DMS79 treated with DMSO at 0.1 percent for 48 hours (cell line): ENCODE measurements around the gene ALOX5AP.
"Not testable (repeated sequence)": the region's sequence is repeated elsewhere in the genome, so short reads cannot be mapped to it uniquely, and the experiment has no call there.

Source experiments
- DNase-seq: peaks from one replicate; lab custom pipeline; 2025; lab: John Stamatoyannopoulos, UW

The ALOX5AP gene

DNA sequence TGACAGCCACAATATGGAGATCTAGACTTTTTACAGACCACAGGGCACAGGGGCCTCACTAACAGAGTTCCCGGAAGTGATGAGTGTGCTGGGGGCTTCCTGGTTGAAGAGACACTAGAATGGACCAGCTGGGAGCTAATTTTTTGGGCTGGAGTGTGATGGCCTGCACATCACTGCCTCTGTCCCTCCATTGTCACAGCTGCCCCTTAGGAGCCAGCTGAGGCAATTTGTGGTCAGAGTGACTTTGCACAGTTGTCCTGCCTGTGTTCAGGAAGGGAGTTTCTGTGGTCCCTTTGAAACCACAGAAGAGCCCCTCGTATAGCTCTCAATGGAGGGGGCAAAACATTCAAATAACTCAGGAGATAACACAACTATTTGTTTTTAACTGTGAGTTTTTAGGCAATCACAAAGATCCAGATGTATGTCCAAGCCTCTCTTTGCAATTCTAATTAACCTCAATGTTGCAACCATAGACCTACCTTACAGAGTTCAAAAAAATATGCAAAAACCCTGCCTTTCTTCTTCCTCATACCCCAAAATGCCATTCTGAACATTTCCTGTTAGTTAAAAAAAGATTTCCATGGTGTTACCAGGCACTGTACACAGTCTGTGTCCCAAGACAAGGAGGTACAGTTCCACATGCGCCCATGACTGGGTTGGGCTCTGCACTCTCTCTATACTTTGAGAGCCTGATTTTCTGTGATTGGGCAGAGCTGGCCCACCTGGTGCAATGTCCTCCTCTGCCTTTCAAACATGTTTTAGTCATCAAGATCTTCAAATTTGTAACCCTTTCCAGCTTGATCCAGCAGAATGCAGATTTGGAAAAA, 2.4 kb downstream of the ALOX5AP start:
- no peak for DNase-seq

DNA sequence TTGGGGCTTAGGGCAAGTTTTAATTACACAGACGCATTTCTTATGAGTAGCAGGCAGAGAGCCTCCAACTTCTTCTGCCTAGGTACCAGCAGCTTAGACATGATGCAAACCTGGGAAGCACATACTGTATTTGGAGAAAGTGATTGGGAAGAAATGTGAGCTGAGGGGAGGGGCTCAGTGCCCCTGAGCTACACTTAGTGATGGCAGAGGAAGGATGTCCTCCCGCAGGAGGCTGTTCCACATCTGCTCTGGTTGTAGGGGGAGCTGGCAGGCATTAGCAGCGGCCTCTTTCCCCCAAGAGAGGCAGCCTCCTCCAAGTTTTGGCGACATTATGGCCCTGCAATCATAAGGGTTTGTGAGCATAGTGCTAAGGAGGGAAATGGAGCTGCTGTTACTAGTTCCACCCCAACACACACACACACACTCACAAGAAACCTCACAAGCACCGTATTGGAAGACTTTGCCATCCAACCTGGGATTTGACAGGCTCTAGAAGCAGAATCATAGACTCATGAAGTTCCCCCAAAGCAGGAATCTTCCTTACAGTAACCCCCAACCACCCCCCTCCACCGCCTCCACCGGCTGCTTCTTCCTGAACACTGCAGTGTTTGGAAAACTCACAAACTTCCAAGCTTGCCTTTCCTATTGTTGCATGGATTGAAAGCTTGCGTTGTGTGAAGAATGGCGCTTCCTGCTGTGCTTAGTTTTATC, 3.3 kb downstream of the ALOX5AP start:
- no peak for DNase-seq

DNA sequence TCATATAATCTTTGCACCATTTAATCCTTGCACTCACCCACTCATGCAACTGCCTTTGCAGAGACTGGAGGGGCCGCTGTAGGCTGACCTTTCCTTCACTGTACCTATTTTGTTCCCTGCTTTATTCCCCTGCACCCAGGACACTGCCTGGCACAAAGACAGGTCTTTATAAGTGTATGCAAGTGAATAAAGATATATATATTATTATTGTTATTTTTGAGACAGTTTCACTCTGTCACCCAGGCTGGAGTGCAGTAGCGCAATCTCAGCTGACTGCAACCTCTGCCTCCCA, 3.8 kb downstream of the ALOX5AP start:
- no peak for DNase-seq

DNA sequence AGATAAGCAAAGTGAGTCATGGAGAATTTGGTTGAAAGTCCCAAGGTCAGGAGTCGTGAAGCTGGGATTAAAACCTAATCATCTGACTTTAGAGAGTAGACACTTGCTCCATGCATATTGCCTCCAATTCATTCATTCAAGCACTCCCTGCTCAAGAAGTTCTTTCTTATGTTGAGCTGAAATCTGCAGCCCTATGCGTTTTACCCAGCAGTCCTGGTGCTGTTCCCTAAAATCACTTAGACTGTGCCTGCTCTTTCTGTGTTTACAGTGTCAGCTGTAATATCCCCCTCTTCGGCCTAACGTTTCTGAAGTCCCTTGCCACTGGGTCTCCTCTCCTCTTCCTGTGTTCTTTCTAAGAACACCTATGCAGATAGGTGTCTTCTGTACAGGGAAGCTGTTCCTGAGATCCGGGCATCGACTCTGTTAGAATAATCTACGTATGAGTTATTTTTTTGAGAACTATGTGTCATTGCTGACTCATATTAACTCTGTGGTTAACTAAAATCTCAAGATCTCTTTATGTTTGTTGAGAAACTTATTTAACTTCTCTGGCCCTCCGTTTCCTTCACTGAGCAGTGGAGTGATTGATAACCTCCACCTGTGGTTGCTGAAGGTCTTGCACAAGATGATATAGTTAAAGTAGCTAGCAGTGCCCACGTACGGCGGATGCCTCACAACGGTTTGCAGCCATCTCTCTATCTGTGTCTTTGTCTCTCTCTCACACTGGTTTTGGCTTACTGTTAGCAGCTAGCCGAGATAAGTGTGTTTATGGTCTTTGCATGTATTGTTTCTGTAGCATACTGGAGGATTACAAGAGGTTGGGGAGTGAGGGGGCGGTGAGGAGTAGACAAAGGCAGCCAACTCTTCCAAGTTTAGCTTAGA, 4.7 kb downstream of the ALOX5AP start:
- DNase-seq: no peak

DNA sequence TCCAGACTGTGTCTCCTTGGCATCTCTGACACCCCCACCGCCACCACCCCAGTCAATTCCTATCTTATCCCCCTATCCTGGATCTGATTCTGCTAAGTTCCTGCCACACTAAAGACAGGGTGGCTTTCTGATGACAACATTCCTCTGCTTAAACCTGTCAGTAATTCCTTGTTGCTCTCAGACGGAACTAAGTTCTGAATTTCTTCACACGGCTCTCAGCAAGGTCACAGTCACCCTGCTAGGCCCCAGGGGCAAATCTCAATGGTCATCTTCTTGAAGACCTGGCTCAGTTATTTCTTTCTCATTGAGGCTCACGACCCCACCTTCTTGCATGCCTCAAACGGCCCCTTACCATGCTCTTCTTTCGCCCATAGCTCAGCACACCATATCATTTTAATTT, 7.6 kb downstream of the ALOX5AP start:
- DNase-seq: no peak

DNA sequence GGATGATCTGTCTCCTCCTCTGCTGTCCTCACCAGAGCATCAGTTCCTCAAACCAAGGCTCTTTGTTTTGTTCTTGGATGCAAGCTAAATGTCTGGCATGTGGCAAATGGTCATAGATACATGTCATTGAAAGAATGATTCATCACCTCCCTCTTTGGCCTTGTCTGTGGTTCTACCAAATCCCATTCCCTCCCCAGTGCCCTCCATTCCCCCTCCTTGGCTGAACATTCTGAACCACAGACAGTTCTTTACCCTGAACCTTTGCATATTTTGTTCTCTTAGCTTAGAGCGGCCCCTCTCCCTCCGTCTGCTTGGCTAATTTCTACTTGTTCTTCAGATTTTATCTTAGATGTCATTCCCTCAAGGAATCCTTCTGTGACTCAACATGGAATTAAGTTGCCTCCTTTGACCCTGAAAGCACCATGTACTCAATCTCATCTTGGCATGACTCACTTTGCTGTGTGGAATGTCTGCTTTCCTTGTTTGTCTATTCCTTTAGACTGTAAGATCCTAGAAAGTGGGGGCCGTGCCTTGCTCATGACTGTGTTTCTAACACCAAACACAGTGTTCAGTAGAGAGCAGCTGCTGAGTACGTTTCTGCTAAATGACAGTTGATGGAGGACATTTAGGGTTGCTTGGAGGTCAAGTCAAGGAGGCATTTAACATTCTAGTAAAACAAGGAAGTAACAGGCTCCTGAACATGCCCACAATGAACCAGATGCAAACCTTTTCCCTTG, 8.1 kb downstream of the ALOX5AP start:
- no peak for DNase-seq

DNA sequence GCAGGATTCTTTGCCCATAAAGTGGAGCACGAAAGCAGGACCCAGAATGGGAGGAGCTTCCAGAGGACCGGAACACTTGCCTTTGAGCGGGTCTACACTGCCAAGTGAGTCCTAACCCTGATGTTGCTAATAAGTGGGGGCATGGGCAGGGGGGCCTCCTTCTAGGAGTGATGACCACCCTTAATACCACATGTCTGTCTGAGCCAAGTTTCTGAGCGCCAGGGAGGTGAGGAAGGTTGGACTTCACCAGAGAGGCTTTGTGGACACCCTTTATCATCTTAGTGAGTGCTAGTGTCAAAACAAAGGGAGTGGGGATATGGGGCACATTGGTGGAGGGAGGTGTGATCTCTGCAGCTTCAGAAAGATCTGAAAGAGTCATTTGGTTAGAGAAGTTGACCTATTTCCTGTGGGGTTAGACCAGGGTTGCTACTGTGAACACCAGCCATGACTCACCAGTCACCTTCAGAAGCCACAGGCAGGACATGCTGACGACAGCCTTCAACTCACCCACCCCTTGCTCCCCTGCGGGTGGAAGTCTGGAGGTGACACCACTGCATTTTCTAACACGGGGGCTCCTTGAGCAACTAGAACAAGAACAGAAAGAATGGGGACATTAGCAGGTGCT, 8.8 kb downstream of the ALOX5AP start:
- DNase-seq: no peak

DNA sequence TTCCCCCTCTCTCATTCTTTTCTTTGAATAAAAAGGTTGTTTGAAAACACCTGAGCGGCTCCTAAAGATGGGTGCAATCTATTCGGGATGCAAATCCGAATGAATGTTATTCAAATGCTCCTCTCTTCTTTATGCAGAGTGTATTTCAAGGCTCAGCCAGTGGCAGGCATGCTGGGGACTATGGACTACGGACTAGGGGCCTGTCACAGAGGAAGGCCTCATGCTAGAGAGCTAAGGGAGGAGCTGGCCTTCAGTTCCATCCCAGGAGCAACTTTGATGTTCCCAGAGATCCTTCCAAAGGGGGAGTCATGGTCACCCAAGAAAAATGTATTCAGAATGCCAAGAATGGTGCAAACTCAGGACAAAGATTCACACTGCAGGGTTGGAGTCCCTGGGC, 9.3 kb downstream of the ALOX5AP start:
- DNase-seq: no peak

DNA sequence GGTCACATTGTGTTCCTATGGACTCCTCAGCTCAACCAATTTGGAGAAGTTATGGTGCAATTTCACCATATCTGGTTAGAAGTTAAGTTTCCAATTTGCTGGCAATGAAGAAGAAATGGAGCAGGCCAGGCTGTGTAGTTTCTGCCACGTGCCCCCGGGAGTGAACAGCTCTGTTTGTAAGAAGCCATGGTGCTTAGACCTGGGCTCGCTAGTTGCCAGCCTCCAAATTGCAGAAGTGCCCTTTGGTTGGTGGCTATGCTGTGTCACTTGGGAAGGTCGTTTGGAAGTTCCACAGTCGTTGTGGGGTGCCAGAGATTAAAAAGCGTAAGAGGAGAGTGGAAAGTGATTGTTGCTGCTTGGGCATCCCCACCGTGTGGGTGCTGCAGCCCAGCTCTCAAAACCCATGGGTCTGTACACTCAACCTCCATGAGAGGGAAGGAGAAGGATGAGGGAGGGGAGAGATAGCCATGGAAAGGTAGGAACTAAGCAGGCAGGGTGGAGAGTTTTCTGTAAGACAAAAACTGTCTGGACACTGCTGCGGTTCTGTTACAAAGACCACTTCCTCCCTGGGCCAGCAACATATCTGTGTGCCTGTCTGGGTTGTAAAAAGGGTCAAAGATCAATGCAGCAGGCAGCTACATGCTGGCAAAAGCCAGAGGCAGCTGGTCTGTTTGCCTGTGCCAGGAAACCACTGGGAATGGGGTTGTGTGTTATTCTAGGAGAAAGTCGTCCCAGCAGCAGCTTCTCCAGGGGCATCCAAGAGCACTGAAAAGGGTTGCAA, 10.8 kb downstream of the ALOX5AP start:
- no peak for DNase-seq

DNA sequence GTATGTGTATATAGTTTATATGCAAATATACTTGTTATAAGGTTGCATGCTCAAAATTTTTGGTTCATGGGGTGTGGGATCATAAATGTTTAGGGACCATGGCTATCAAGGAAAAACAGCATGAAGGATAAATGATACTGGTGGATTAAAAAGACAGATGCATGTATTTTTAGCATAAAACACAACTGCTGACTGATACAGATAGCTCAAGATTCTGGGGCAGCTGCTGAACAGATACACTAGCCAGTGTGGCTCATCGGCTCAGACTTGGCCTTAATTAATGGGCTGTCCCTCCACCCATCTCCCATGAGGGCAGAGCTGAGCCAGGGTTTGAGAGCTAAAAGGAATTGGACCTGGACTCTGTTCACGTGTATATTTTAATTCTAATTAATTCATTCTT, 11.4 kb downstream of the ALOX5AP start:
- no peak for DNase-seq

DNA sequence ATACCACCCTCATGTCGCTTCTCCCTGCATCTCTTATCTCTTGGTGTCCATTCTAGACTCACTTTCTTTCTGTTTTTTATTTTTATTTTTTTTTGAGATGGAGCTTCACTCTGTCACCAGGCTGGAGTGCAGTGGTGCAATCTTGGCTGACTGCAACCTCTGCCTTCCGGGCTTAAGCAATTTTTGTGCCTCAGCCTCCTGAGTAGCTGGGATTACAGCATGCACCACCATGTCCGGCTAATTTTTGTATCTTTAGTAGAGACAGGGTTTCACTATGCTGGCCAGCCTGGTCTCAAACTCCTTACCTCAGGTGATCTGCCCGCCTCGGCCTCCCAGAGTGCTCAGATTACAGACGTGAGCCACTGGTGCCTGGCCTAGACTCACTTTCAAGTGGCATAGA, 12.5 kb downstream of the ALOX5AP start:
- DNase-seq: not testable (repeated sequence)

DNA sequence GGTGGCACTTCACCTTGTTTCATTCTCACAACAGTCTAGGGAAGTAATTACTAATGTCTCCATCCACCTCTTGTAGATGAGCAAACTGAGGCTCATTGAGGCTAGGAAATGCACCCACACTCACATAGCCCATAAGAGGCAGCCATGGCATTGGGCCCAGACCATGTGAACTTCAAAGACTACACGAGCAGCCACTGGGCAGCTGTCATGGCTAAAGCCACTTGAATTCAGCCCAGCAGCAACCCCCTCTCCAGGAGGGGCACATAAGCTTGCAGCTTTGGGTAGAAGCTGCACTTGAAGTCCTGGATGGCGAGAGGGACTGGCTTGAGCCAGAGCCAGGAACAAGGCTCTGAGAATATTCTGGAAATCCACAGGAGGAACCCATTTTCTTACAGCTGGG, 13.4 kb downstream of the ALOX5AP start:
- DNase-seq: no peak

DNA sequence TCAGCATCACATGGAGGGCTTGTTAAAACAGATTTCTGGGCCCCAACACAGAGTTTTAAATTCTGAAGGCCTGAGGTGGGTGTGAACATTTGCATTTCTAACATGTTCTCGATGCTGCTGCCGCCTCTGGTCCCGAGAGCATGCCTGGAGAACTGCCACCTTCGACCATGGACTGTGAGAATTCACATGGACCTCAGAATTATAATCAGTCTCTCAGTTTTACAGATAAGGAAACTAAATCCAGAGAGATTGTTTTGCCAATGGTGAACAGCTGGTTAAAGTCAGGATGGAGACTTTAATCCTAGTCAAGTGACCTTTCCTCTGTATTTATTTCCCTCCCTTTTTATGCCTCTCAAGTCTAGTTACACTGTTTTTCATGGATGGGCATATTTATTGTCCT, 14.7 kb downstream of the ALOX5AP start:
- DNase-seq: no peak

DNA sequence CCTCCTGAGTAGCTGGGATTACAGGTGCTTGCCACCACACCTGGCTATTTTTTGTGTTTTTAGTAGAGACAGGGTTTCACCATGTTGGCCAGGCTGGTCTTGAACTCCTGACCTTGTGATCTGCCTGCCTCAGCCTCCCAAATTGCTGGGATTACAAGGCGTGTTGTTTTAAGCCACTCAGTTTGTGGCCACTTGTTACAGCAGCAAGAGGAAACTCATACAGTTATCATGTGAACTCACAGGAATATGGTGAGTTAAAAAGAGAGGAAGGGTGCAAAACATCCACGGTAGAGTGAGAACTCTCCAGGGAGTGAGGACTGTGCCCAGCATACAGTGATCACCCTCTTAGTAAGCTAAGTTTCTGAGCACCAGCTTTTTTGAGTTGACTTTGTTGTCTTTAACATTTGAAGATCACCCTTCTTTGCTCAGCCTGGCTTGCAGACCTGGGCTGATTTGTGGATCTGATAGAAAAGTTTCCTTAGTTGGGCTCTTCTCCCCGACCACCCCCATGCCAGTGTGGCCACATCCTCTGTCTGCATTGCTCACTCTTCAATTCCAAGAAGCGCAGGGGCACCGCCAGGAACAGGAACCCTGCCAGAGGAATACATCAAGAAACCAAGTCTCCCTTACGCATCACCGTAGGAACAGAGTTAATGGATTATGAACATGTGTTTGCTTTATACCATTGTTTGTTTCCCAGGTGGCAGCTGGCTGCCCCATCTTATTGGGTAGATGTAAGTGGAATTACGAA, 16.0 kb downstream of the ALOX5AP start:
- peak; percentile 18 for DNase-seq

DNA sequence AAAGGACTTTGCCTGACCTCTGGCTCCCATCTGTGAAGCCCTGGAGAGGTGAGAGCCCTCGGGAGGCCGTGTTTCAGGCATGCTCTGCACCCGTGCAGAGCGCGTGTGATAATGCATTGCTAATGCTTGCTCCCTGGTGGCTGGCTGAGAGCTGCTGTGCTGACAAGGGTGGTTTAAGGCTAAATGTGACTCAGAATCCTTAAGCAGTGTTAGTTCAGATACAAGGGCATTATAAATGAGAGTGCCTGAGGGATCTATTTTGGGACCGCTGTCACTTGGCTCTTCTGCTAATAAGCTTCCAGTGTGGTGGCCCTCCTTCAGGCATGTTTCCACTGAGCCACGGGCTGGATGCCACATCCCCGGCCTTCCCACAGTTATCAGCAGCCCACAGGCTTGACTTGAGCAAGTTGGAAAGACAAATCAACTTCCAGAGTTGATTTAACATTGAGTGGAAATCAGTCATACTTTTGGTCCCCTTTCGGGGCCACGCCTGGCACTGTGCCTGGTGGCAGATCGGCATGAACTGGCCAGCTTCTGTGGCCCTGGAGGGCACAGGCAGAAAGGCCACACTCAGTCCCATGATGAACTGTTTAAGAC, 17.0 kb downstream of the ALOX5AP start:
- DNase-seq: peak; percentile 18

DNA sequence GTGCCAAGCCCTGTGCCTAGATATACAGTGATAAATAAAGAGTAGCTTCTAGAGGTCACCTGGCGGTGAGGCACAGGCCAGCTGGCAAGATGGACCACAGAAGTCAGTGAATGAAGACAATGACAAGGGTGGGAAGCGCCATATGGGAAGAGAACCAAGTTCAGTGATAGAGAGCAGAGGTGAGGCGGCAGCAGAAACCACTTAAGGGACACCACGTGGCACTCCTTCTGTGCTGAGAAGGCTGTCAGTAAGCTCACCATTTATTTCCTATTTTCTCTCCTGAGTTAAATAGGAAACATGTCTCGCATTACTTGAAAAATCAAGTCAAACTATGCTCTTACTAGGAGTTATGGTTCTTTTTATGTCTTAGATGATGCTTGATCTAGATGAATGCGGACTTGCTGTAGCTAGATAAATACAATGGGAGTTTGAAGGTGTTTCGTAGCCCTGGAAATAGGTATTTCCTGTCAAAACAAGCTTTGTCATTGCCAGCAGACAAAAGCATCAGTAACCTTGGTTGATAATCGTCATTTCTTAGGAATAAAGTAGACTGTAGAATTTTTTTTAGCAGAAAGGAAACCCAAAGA, 17.8 kb downstream of the ALOX5AP start:
- DNase-seq: no peak

DNA sequence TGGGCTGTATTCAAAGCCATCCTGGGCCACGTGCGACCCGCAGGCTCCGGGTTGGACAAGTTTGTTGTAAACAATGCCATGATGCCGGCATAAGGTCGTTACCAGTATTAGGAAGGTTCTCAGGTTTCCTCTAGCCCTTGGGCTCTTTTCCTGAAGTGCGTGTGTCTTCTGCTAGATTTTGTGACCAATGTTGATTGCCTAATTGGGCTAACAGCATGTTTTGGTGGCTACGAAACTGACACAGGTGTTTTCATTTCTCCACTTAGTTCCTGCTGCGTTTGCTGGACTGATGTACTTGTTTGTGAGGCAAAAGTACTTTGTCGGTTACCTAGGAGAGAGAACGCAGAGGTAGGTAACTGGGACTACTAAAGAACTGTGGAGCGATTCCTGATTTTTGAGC, 20.3 kb downstream of the ALOX5AP start:
- DNase-seq: no peak

DNA sequence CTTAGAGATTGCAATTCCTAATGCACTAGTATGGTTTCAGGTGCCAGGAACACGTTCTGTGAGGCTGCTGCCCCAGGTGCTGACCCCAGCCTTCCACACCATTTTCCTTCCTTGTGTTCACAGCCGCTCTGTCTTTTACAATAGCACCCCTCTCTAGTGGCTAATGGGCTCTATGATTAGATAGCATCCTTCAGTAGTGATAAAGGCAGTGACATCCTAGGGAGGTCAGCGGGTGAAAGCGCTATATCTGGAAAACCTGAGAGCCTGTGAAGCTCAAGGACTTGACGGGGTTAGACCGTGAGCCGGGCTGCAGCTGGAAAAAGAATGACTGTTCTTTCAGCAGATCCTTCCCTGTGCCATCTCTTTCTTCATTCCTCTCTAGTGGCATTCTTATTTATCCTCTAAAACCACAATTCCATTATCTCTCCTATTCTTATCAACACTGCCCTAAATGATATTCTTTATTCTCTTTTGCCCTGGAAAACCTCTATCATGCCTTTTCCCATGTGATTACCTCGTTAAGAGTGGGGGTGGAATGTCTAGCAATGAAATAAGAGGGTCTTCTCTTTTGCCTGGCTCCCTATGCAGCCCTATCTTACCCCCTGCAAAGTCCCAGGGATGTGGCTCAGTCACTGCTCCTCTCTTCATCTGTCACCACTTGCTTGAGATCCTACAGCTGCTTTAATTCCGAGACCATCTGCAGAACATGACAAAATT, 21.8 kb downstream of the ALOX5AP start:
- no peak for DNase-seq

DNA sequence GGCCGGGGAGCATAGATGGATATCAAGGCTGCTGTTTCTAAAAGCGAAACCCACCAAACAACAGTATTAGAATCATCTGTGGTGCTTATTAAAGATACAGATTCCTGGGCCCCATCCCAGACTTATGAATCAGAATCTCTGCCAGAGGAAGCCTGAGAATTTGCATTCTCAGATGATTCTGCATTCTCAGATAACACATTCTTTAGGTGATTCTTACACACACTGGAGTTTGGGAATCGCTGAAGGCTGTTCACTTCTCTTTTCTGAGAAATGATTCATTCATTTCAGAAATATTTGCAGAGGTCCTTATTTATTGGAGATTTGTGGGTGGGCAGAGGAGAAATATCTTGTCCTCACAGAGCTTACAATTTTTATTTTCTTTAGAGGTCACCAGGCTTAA, 24.4 kb downstream of the ALOX5AP start:
- no peak for DNase-seq
